Stimulated activated CD4-positive, alpha-beta T cell treated with anti-CD3 and anti-CD28 coated beads, Interleukin-1b, Interleukin-23, amount 100 ng/mL, for 4 hours (primary cell): Measurements from ENCODE around the gene IRX4.

Experiments
- DNase-seq, 2 donors: peaks; one replicate each; pipeline ENCODE4 v3.0.0-alpha.2; 2020; ENCODE audit warnings: low read depth in 2 of 2

Gene IRX4

GRCh38 chr5:1882337-1883119 is at the start of gene IRX4:
Gene IRX4 (minus strand): TSS chr5:1882925. CDS start chr5:1882647, 278 bp downstream.
- DNase-seq, result no peak

GRCh38 chr5:1931604-1932231 is 49.0 kb upstream of the IRX4 start:
- DNase-seq, result no peak

GRCh38 chr5:1930880-1931603 is 48.3 kb upstream of the IRX4 start:
- no peak for DNase-seq

GRCh38 chr5:1930501-1930879 is 47.8 kb upstream of the IRX4 start:
- no peak for DNase-seq

- no peak for DNase-seq
Measured at GRCh38 chr5:1929108-1929991, 46.6 kb upstream of the IRX4 start.

GRCh38 chr5:1926471-1927341 is 44.0 kb upstream of the IRX4 start:
- no peak for DNase-seq

GRCh38 chr5:1926071-1926440 is 43.3 kb upstream of the IRX4 start:
- DNase-seq, result no peak

- DNase-seq, result no peak
Measured at GRCh38 chr5:1925111-1926070, 42.7 kb upstream of the IRX4 start.

- no peak for DNase-seq
Measured at GRCh38 chr5:1923766-1924165, 41.0 kb upstream of the IRX4 start.

GRCh38 chr5:1923341-1923740 is 40.6 kb upstream of the IRX4 start:
- DNase-seq, result no peak

- DNase-seq, result no peak
Measured at GRCh38 chr5:1921711-1922110, 39.0 kb upstream of the IRX4 start.

- no peak for DNase-seq
Measured at GRCh38 chr5:1919750-1920149, 37.0 kb upstream of the IRX4 start.

GRCh38 chr5:1919209-1919566 is 36.5 kb upstream of the IRX4 start:
- DNase-seq, result no peak

- DNase-seq, result no peak
Measured at GRCh38 chr5:1918488-1919208, 35.9 kb upstream of the IRX4 start.

GRCh38 chr5:1917830-1918487 is 35.2 kb upstream of the IRX4 start:
- no peak for DNase-seq

GRCh38 chr5:1916041-1917001 is 33.6 kb upstream of the IRX4 start:
- DNase-seq, result no peak

GRCh38 chr5:1915316-1915715 is 32.6 kb upstream of the IRX4 start:
- DNase-seq, result no peak
